AG10803 (cell line): Measurements from ENCODE around the gene SIT1.

ENCODE experiments used
- DNase-seq: peaks from one replicate; pipeline ENCODE4 v3.0.0; 2010; ENCODE audit warnings: low read depth
- H3K4me3 ChIP-seq: 2 replicates; pipeline ENCODE4 v1.5.1; 2011; ENCODE audit warnings: mild to moderate bottlenecking, low read length, control low read depth
- CTCF ChIP-seq: conservative IDR thresholded peaks from 2 replicates; pipeline ENCODE4 v1.5.1; 2011; ENCODE audit warnings: mild to moderate bottlenecking, low read length, control low read depth, inconsistent platforms

Gene SIT1

GRCh38 chr9:35629597-35629996, 21.1 kb downstream of the SIT1 start:
- no peak for TF ChIP-seq CTCF
- no peak overlapping the region for H3K4me3 ChIP-seq

GRCh38 chr9:35628389-35628991, 22.2 kb downstream of the SIT1 start:
- H3K4me3 ChIP-seq, result no peak overlapping the region
- TF ChIP-seq CTCF, result no peak
- DNase-seq, result no peak

More at GRCh38 chr9:35629597-35629996, 21.1 kb downstream of the SIT1 start:
- DNase-seq, result no peak

GRCh38 chr9:35627575-35627974, 23.2 kb downstream of the SIT1 start:
- DNase-seq, result no peak
- H3K4me3 ChIP-seq, result no peak overlapping the region
- no peak for TF ChIP-seq CTCF

- no peak for TF ChIP-seq CTCF
- no peak overlapping the region for H3K4me3 ChIP-seq
- DNase-seq, result no peak
Measured at GRCh38 chr9:35619800-35620158, 31.0 kb downstream of the SIT1 start.

- DNase-seq, result no peak
- TF ChIP-seq CTCF, result no peak
- no peak overlapping the region for H3K4me3 ChIP-seq
Measured at GRCh38 chr9:35618854-35619799, 31.6 kb downstream of the SIT1 start.

- DNase-seq, result no peak
- no peak for TF ChIP-seq CTCF
- H3K4me3 ChIP-seq, result peak within 1 kb of the TSS; percentile 48
Measured at GRCh38 chr9:35618325-35618727, 32.4 kb downstream of the SIT1 start, which contains the start of gene CD72. TSS of gene CD72 (minus strand) at chr9:35618413. CDS start at chr9:35618303, 110 bp downstream.
